WTC11 (cell line): Measurements from ENCODE around the gene GJB5.

Source experiments
- CTCF ChIP-seq: fragments of 200-600 bp; IDR thresholded peaks from 2 replicates; pipeline ENCODE4 v1.8.0; 2022; ENCODE audit warnings: antibody characterized with exemption
- HMGXB4 ChIP-seq: sonication (generic); formaldehyde crosslinking; IDR thresholded peaks from 2 replicates; pipeline ENCODE4 v1.8.1; 2023; ENCODE audit warnings: mild to moderate bottlenecking, moderate library complexity, missing genetic modification reagents
- JUN ChIP-seq: sonication (generic); formaldehyde crosslinking; IDR thresholded peaks from 2 replicates; pipeline ENCODE4 v1.8.0; 2023; ENCODE audit warnings: mild to moderate bottlenecking, missing genetic modification reagents
- MAX ChIP-seq: sonication (generic); formaldehyde crosslinking; IDR thresholded peaks from 2 replicates; pipeline ENCODE4 v1.8.0; 2022; ENCODE audit warnings: mild to moderate bottlenecking, missing genetic modification reagents

GRCh38 chr1:34747638-34747941 lies 7.3 kb upstream of the GJB5 start:
- no peak for TF ChIP-seq HMGXB4 (CRISPR knock-in tag)
- TF ChIP-seq MAX (CRISPR knock-in tag), result no peak
- no peak for TF ChIP-seq CTCF
- no peak for TF ChIP-seq JUN (CRISPR knock-in tag)
